GM10266 (cell line): ENCODE results near the gene MUC5AC.

Experiments used
- DNase-seq: peaks from one replicate; pipeline ENCODE4 v3.0.0; 2012; ENCODE audit errors: extremely low spot score
- TF ChIP-seq, protein P1 (sequence below): IDR thresholded peaks from 2 replicates; pipeline ENCODE4 v1.5.1; 2012; ENCODE audit warnings: mild to moderate bottlenecking, low read depth; ENCODE audit not compliant: control insufficient read depth, insufficient read depth; ENCODE audit errors: missing control alignments

MUC5AC gene, protein sequence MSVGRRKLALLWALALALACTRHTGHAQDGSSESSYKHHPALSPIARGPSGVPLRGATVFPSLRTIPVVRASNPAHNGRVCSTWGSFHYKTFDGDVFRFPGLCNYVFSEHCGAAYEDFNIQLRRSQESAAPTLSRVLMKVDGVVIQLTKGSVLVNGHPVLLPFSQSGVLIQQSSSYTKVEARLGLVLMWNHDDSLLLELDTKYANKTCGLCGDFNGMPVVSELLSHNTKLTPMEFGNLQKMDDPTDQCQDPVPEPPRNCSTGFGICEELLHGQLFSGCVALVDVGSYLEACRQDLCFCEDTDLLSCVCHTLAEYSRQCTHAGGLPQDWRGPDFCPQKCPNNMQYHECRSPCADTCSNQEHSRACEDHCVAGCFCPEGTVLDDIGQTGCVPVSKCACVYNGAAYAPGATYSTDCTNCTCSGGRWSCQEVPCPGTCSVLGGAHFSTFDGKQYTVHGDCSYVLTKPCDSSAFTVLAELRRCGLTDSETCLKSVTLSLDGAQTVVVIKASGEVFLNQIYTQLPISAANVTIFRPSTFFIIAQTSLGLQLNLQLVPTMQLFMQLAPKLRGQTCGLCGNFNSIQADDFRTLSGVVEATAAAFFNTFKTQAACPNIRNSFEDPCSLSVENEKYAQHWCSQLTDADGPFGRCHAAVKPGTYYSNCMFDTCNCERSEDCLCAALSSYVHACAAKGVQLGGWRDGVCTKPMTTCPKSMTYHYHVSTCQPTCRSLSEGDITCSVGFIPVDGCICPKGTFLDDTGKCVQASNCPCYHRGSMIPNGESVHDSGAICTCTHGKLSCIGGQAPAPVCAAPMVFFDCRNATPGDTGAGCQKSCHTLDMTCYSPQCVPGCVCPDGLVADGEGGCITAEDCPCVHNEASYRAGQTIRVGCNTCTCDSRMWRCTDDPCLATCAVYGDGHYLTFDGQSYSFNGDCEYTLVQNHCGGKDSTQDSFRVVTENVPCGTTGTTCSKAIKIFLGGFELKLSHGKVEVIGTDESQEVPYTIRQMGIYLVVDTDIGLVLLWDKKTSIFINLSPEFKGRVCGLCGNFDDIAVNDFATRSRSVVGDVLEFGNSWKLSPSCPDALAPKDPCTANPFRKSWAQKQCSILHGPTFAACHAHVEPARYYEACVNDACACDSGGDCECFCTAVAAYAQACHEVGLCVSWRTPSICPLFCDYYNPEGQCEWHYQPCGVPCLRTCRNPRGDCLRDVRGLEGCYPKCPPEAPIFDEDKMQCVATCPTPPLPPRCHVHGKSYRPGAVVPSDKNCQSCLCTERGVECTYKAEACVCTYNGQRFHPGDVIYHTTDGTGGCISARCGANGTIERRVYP (N-terminal part only)

DNA sequence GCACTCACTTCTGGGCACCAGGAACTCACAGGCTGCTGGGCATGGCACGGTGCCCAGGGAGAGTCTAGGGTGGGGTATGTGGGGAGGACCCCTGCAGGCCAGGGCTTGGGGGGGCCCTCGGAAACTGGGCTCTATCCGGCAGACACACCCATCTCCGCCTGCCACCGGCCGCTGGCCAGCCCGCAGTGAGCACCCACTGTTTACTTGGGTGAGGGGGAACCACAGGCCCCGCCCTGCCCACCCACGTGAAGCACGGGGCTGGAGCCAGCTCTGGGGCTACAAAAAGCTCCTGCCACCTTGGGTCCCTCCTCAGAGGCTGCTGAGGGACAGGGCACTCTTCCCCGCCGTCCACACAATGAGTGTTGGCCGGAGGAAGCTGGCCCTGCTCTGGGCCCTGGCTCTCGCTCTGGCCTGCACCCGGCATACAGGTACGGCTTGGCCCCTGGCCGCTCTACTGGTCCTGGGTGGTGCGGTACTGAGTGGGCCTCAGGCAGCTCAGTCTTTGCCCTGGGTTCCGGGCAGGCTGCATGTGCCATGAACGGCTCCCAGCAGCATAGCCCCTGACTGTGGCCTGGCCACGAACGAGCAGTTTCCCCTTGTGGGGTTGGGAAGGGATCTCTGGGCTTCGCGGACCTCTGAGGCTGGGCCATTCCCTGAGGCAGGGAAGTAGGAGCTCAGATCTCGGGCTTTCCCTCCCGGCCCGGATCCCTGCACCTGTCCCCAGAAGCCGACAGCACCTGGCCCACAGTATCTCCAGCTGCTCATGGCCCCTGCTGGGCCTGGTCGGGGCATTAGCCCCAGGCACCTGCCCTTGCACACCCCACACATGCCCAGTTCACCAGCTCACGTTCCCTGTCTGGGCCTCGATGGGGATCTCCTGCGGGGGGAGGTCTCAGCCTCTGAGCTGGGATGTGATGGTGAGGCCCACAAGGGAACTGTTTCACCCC is at the start of gene MUC5AC:
TSS of gene MUC5AC (plus strand) at position 309 of the 947 bp plus-strand sequence. CDS start at position 356, 47 bp downstream.
- TF ChIP-seq, protein P1, sequence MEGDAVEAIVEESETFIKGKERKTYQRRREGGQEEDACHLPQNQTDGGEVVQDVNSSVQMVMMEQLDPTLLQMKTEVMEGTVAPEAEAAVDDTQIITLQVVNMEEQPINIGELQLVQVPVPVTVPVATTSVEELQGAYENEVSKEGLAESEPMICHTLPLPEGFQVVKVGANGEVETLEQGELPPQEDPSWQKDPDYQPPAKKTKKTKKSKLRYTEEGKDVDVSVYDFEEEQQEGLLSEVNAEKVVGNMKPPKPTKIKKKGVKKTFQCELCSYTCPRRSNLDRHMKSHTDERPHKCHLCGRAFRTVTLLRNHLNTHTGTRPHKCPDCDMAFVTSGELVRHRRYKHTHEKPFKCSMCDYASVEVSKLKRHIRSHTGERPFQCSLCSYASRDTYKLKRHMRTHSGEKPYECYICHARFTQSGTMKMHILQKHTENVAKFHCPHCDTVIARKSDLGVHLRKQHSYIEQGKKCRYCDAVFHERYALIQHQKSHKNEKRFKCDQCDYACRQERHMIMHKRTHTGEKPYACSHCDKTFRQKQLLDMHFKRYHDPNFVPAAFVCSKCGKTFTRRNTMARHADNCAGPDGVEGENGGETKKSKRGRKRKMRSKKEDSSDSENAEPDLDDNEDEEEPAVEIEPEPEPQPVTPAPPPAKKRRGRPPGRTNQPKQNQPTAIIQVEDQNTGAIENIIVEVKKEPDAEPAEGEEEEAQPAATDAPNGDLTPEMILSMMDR: no peak
- DNase-seq: peak; percentile 19

DNA sequence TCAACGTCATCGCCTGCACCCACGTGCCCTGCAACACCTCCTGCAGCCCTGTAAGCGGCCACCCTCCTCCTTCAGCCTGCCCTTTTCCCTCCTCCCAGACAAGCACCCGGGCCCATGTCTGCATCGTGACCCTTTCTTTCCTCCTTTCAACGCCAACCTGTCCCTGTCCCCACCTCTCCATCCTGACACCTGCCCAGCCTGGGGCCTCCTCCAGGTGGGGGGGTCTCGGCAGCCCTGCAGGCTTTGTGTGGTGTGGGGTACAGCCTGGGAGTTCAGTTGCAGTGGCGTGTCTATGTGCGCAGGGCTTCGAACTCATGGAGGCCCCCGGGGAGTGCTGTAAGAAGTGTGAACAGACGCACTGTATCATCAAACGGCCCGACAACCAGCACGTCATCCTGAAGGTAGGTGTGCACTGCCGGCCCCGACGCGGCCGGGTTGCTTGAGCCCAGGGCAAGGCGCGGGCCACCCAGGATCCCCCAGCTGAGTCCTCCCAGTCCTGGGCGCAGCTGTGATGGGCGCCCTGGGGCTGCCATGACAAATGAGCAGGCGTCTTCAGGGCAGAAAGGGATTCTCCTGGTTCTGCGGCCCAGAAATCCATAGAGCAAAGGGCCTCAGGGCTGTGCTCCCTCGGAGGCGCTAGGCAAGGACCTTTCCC is 49.4 kb upstream of the MUC5AC start:
- TF ChIP-seq, protein P1: no peak
- DNase-seq: no peak

DNA sequence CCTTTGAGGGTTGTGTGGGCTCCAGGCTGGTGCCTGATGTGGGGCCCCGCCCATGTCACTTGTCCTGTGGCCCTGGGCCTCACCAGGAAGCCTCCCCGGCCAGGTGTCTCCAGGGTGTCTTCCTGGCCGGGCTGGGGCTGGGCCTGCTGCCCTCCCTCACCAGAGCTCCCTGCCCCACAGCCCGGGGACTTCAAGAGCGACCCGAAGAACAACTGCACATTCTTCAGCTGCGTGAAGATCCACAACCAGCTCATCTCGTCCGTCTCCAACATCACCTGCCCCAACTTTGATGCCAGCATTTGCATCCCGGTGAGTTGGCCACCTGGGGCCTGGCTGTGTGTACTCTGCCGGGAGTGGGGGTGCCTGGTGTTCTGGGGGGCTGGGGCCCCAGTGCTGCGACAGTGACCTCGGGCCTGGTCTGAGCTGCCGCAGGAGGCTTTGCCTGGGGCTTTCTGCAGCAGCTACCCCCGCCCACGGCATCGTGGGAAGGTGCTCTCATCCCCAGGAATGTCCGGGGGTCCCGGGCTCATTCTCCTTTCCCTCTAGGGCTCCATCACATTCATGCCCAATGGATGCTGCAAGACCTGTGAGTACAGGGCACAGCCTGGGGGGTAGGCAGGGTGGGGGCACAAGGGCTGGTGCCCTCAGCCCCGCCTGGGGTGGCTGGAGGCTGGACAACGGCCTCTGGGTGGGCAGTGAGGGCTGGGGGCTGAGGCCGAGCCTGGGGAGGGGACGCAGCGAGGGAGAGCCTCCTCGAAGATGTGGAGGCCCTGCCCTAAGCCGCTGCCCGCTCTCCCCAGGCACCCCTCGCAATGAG is 48.4 kb upstream of the MUC5AC start:
- DNase-seq: no peak
- TF ChIP-seq, protein P1: no peak

DNA sequence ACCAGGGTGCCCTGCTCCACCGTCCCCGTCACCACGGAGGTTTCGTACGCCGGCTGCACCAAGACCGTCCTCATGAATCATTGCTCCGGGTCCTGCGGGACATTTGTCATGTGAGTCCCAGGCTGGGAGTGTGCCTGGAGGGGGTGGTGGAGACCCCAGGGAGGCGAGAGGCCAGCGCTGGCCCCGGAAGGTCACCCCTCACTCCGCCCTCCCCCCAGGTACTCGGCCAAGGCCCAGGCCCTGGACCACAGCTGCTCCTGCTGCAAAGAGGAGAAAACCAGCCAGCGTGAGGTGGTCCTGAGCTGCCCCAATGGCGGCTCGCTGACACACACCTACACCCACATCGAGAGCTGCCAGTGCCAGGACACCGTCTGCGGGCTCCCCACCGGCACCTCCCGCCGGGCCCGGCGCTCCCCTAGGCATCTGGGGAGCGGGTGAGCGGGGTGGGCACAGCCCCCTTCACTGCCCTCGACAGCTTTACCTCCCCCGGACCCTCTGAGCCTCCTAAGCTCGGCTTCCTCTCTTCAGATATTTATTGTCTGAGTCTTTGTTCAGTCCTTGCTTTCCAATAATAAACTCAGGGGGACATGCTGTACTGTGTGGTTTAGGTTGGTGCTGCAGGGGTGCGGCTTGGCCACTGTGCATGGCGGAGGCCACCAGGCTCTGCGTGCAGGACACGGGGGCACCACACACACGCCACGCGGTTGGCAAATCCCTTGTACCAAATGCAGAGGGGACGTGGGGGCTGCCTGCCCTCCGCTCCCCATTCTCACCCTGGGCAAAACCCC is 47.6 kb upstream of the MUC5AC start:
- no peak for DNase-seq
- TF ChIP-seq, protein P1: no peak

DNA sequence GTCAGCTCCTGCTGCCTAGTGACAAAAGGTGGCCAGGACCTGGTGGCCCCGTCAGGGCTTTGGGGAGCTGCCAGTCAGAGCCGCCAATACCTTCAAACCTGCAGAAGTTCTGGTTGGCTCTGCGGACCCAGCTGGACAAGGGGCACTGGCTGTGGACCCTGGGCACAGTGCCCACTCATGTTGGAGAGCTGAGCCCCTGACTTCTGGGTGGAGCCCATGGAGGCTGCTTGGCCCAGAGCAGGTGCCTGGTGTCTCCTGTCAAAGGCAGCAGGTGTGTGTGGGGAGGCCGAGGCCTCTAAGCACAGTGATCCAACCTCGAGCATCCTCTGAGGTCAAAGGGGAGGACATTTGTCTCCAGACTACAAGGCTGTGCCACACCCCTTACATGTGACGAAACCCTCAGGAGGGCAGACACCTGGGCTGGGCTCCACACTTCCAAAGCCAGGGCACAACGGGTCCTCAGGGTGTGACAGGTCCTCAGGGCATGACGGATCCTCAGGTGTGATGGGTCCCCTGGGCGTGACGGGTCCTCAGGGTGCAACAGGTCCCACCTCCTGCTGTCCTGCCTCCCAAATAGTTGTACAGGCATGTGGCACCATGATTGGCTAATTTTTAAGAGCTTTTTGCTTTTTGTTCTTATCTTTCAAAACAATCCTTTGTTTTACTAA is 46.1 kb upstream of the MUC5AC start:
- DNase-seq: no peak

More for the DNA sequence above, 46.1 kb upstream of the MUC5AC start:
- TF ChIP-seq, protein P1: no peak
